ENCODE results near the gene FARP1. TPM values are rescaled to one million over a fixed set of nuclear protein-coding genes. Genes with fewer than 3 reads are reported as not detected.
A peak's percentile ranks its signal among the peaks of the same experiment; 100 is the strongest.

The FARP1 gene
- total and polyA plus RNA-seq, 2 of the 13 experiments (the other 11 are each of a cell fraction or from before 2014, with no cell fraction given) = 70.6 to 126 TPM

DNA sequence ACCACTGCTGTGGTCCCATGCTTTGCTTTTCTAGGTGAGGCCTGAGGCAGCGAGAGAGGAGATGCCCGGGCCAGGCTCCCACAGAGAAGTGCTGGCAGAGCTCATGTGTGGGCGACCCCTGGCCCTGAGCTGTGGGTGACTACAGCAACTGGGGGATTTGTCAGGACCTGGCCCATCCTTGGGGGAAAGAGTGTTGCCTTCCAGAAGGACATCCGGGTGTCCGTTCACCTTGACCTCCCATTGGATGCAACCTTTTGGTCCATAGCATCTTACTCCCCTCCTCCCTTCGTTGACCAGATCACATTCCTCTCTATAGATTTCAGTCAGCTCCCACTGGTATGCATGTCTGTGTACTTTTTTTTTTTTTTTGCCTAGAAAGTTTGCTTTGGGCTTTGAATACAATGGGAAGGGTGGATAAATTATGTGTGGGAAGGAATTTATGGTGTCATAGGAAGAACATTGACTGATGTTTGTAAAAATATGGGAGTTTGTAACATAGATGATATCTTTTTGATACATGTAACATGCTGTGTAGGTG, 118.3 kb downstream of the FARP1 start (continued):
- no peak for TF ChIP-seq NPAS2 (CRISPR knock-in tag; IDR thresholded peaks at IDR 0.05; ENCODE audit: borderline replicate concordance)
- TF ChIP-seq ZNF589 (CRISPR knock-in tag; conservative IDR thresholded peaks at IDR 0.05) = no peak
- peak; percentile 12; the same call in 1 of the 2 replicates for TF ChIP-seq NCOA2 (CRISPR knock-in tag; IDR thresholded peaks at IDR 0.05)
- no peak for TF ChIP-seq ZNF598 (CRISPR knock-in tag; IDR thresholded peaks at IDR 0.05; ENCODE audit: borderline replicate concordance)
- TF ChIP-seq GLI4 (CRISPR knock-in tag; IDR thresholded peaks at IDR 0.05; ENCODE audit: borderline replicate concordance) = no peak
- TF ChIP-seq NR3C1 (CRISPR knock-in tag; IDR thresholded peaks at IDR 0.05) = no peak
- TF ChIP-seq, protein P1, sequence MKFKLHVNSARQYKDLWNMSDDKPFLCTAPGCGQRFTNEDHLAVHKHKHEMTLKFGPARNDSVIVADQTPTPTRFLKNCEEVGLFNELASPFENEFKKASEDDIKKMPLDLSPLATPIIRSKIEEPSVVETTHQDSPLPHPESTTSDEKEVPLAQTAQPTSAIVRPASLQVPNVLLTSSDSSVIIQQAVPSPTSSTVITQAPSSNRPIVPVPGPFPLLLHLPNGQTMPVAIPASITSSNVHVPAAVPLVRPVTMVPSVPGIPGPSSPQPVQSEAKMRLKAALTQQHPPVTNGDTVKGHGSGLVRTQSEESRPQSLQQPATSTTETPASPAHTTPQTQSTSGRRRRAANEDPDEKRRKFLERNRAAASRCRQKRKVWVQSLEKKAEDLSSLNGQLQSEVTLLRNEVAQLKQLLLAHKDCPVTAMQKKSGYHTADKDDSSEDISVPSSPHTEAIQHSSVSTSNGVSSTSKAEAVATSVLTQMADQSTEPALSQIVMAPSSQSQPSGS (CRISPR knock-in tag; IDR thresholded peaks at IDR 0.05) = no peak
- TF ChIP-seq, protein P2, sequence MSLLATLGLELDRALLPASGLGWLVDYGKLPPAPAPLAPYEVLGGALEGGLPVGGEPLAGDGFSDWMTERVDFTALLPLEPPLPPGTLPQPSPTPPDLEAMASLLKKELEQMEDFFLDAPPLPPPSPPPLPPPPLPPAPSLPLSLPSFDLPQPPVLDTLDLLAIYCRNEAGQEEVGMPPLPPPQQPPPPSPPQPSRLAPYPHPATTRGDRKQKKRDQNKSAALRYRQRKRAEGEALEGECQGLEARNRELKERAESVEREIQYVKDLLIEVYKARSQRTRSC (CRISPR knock-in tag; IDR thresholded peaks at IDR 0.05; ENCODE audit: low read depth) = no peak
- TF ChIP-seq, protein P3, sequence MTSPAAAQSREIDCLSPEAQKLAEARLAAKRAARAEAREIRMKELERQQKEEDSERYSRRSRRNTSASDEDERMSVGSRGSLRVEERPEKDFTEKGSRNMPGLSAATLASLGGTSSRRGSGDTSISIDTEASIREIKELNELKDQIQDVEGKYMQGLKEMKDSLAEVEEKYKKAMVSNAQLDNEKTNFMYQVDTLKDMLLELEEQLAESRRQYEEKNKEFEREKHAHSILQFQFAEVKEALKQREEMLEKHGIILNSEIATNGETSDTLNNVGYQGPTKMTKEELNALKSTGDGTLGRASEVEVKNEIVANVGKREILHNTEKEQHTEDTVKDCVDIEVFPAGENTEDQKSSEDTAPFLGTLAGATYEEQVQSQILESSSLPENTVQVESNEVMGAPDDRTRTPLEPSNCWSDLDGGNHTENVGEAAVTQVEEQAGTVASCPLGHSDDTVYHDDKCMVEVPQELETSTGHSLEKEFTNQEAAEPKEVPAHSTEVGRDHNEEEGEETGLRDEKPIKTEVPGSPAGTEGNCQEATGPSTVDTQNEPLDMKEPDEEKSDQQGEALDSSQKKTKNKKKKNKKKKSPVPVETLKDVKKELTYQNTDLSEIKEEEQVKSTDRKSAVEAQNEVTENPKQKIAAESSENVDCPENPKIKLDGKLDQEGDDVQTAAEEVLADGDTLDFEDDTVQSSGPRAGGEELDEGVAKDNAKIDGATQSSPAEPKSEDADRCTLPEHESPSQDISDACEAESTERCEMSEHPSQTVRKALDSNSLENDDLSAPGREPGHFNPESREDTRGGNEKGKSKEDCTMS (CRISPR knock-in tag; conservative IDR thresholded peaks at IDR 0.05) = no peak
- no peak for TF ChIP-seq CCDC6 (CRISPR knock-in tag; IDR thresholded peaks at IDR 0.05)
- no peak for TF ChIP-seq ZNF577 (CRISPR knock-in tag; IDR thresholded peaks at IDR 0.05; ENCODE audit: borderline replicate concordance, low read depth)
- TF ChIP-seq POLR2AphosphoS2 (IDR thresholded peaks at IDR 0.05; ENCODE audit: low read depth, low read length) = no peak
- no peak for TF ChIP-seq ZNF354B (CRISPR knock-in tag; IDR thresholded peaks at IDR 0.05)
- no peak for TF ChIP-seq ZNF136 (CRISPR knock-in tag; IDR thresholded peaks at IDR 0.05; ENCODE audit: low read depth)
- TF ChIP-seq, protein P4, sequence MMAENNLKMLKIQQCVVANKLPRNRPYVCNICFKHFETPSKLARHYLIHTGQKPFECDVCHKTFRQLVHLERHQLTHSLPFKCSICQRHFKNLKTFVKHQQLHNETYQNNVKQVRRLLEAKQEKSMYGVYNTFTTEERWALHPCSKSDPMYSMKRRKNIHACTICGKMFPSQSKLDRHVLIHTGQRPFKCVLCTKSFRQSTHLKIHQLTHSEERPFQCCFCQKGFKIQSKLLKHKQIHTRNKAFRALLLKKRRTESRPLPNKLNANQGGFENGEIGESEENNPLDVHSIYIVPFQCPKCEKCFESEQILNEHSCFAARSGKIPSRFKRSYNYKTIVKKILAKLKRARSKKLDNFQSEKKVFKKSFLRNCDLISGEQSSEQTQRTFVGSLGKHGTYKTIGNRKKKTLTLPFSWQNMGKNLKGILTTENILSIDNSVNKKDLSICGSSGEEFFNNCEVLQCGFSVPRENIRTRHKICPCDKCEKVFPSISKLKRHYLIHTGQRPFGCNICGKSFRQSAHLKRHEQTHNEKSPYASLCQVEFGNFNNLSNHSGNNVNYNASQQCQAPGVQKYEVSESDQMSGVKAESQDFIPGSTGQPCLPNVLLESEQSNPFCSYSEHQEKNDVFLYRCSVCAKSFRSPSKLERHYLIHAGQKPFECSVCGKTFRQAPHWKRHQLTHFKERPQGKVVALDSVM (CRISPR knock-in tag; IDR thresholded peaks at IDR 0.05) = no peak
- TF ChIP-seq, protein P5, sequence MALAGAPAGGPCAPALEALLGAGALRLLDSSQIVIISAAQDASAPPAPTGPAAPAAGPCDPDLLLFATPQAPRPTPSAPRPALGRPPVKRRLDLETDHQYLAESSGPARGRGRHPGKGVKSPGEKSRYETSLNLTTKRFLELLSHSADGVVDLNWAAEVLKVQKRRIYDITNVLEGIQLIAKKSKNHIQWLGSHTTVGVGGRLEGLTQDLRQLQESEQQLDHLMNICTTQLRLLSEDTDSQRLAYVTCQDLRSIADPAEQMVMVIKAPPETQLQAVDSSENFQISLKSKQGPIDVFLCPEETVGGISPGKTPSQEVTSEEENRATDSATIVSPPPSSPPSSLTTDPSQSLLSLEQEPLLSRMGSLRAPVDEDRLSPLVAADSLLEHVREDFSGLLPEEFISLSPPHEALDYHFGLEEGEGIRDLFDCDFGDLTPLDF (CRISPR knock-in tag; IDR thresholded peaks at IDR 0.05) = no peak
- no peak for TF ChIP-seq KDM5B (CRISPR knock-in tag; IDR thresholded peaks at IDR 0.05; ENCODE audit: borderline replicate concordance)
- TF ChIP-seq HNF4A (CRISPR knock-in tag; IDR thresholded peaks at IDR 0.05) = no peak
- no peak for TF ChIP-seq ZSCAN20 (CRISPR knock-in tag; IDR thresholded peaks at IDR 0.05; ENCODE audit: borderline replicate concordance)
- TF ChIP-seq, protein P6, sequence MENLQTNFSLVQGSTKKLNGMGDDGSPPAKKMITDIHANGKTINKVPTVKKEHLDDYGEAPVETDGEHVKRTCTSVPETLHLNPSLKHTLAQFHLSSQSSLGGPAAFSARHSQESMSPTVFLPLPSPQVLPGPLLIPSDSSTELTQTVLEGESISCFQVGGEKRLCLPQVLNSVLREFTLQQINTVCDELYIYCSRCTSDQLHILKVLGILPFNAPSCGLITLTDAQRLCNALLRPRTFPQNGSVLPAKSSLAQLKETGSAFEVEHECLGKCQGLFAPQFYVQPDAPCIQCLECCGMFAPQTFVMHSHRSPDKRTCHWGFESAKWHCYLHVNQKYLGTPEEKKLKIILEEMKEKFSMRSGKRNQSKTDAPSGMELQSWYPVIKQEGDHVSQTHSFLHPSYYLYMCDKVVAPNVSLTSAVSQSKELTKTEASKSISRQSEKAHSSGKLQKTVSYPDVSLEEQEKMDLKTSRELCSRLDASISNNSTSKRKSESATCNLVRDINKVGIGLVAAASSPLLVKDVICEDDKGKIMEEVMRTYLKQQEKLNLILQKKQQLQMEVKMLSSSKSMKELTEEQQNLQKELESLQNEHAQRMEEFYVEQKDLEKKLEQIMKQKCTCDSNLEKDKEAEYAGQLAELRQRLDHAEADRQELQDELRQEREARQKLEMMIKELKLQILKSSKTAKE (CRISPR knock-in tag; IDR thresholded peaks at IDR 0.05; ENCODE audit: borderline replicate concordance) = no peak

Measured in HepG2 (cell line).